ENCODE data around the gene SPAM1.

GRCh38 chr7:123935436-123936381 is 10.7 kb downstream of the SPAM1 start:
- no peak for TF ChIP-seq JUN (IDR thresholded peaks at IDR 0.05)
- TF ChIP-seq REST (IDR thresholded peaks at IDR 0.05) = no peak
- TF ChIP-seq CTCF (IDR thresholded peaks at IDR 0.05) = no peak
- TF ChIP-seq MAZ (IDR thresholded peaks at IDR 0.05; ENCODE audit: borderline replicate concordance, low read depth, low read length) = no peak
- TF ChIP-seq POLR2A (IDR thresholded peaks at IDR 0.05; ENCODE audit: low read length) = no peak

All from A549 (cell line).